NAMALWA (cell line): ENCODE results near the gene PABPN1L.

Experiments used
- DNase-seq: peaks from one replicate; pipeline ENCODE4 v3.0.0-alpha.2; 2015; ENCODE audit warnings: low spot score

PABPN1L gene, protein sequence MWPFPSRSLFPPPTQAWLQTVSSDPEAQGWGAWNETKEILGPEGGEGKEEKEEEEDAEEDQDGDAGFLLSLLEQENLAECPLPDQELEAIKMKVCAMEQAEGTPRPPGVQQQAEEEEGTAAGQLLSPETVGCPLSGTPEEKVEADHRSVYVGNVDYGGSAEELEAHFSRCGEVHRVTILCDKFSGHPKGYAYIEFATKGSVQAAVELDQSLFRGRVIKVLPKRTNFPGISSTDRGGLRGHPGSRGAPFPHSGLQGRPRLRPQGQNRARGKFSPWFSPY

GRCh38 chr16:88866151-88866920, at the start of gene PABPN1L:
Gene PABPN1L, minus strand, starts transcription at chr16:88866660. Its CDS starts 54 bp downstream, at chr16:88866606.
- peak; percentile 38 for DNase-seq

GRCh38 chr16:88915639-88916327, 49.3 kb upstream of the PABPN1L start:
- no peak for DNase-seq

DNA sequence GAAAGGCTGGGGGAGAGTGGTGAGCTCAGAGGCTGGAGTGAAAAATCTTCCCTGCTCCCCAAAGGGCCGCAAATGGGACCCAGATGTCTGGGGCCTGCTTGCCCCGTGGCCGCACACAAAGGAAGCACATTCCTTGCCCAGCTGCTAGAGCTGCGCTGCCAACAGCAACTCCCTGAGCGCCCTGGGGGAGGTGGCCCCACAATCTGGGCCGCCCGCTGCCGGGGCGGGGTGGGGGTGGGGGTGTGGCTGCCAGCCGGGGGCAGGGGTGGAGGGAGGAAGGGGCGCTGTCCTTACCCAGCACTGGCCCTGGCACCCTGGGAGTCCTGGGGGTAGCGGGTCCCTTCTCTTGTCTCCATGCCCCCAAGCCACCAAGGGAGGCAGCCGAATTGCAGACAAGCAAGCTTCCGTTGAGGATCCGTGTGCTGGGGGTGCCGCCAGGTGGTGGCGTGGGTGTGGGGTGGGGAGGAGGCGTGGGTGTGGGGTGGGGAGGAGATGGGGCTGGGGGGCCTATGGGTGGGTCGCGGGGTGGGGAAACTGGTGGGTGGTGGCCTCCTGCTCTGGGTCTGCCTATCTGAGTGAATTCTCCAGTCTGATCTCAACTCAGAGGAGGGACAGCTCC, 48.4 kb upstream of the PABPN1L start:
- no peak for DNase-seq

DNA sequence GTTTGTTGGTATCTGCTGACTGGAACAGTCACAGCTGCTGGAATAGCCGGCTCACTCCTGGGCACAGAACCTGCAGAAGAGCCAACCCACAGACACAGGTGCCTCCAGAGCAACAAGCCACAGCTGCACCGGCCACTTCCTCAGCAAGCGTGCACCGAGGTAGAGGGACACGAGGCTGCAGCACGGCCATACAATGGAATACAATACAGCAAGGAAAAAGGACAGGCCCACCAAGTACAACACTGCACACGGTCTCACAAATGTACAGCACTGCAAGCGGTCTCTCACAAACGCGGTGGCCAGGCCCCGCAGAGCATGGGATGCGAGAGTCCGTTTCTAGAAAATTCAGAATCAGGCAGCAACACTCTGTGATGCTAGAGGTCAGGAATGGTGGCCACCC, 47.4 kb upstream of the PABPN1L start:
- no peak for DNase-seq

- DNase-seq, result no peak
Observed at GRCh38 chr16:88913001-88913612, 46.6 kb upstream of the PABPN1L start.

DNA sequence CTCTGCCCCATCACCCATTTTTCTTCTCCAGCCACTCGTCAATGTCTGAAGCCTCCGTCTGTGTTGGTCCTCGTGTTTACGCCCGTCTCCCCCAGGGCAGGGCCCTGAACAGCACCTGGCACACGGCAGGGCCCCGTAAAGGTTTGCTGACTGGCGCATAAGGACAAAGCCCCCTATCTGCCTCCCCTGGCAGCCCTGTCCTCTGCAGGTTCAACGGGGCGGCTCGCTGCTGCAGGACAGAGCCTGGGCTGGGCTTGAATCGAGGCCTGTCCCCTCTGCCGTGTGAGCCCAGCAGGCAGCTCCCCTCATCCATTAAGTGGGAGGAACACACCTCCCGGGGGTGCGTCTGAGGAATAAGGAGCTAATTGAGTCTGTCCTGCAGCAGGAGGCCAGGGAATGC, 46.1 kb upstream of the PABPN1L start:
- DNase-seq, result no peak

- no peak for DNase-seq
Observed at GRCh38 chr16:88911946-88912310, 45.5 kb upstream of the PABPN1L start.

GRCh38 chr16:88911136-88911945, 44.9 kb upstream of the PABPN1L start:
- DNase-seq, result peak; percentile 63

- no peak for DNase-seq
Observed at GRCh38 chr16:88910284-88911135, 44.0 kb upstream of the PABPN1L start.

GRCh38 chr16:88909431-88910210, 43.2 kb upstream of the PABPN1L start:
- DNase-seq, result no peak

- no peak for DNase-seq
Observed at GRCh38 chr16:88908307-88908706, 41.8 kb upstream of the PABPN1L start.

DNA sequence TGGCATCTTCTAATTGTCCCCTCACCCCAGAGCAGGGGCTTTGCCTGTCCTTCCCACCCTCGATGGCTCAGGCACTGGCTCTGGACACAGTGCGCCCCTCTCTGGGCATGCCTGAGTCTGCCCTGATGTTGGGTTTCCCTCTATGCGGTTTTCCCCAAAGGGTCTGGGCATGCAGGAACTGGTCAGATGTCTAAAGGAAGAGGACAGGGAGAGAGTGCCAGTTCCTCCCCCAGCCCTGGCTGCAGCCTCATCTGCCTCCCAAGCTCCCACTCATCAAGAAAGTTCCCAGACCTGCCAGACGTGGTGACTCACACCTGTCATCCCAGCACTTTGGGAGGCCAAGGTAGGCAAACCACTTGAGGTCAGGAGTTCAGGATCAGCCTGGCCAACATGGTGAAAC, 41.3 kb upstream of the PABPN1L start:
- DNase-seq, result no peak

DNA sequence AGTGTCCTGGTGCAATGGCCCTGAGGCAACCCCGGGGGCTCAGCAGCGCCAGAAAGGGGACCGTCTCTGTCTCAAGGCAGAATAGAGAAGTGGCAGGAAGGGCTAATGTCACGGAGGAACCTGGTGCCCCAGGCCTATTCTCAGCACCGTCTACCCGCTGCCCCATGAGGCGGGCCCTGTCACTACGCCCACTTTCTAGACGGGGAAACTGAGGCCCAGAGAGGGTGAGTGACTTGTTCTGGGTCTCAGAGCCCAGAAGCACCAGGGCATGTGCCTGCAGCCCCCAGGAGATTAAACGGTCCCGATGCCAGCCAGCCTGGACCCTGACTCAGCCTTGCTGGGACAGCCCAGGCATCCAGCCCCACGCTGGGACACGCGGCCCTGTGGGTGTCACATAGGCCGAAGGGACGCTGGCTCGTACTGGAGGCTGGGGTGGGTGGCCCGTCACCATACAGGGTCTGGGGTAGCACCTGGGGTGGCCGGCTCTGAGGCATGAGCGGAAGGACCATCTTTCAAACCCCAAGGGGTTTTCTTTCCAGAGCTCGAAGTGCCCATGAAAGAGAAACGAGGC, 40.2 kb upstream of the PABPN1L start:
- DNase-seq, result peak; percentile 37

- no peak for DNase-seq
Observed at GRCh38 chr16:88906020-88906419, 39.6 kb upstream of the PABPN1L start.

GRCh38 chr16:88905563-88905962, 39.1 kb upstream of the PABPN1L start:
- peak; percentile 50 for DNase-seq

GRCh38 chr16:88904676-88905365, 38.4 kb upstream of the PABPN1L start:
- DNase-seq, result no peak

GRCh38 chr16:88903267-88903666, 36.8 kb upstream of the PABPN1L start:
- no peak for DNase-seq

DNA sequence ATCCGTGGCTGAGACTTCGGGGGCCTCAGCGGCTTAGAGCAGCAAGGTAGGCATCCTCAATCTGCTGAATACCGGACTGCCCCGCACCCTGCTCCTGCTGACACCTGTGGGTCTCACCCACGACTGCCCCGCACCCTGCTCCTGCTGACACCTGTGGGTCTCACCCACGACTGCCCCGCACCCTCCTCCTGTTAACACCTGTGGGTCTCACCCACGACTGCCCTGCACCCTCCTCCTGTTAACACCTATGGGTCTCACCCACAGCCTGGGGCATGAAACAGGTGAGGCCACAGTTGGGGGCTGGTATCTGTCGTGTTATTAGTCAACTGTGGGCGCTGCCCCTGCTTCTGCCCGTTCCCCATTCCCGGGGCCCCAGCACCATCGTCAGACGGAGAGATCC, 36.3 kb upstream of the PABPN1L start:
- DNase-seq, result no peak
